DND-41 (cell line): ENCODE results near the gene PTPRD.

Experiments
- EZH2 ChIP-seq: IDR thresholded peaks from 3 replicates; pipeline ENCODE4 v1.6.1; 2012; ENCODE audit warnings: borderline replicate concordance, low read depth, mild to moderate bottlenecking, moderate library complexity, low read length, inconsistent platforms; ENCODE audit not compliant: severe bottlenecking
- TF ChIP-seq, protein P1 (sequence below): IDR thresholded peaks from 2 replicates; pipeline ENCODE4 v1.5.1; 2012; ENCODE audit warnings: borderline replicate concordance, low read length, moderate library complexity, mild to moderate bottlenecking; ENCODE audit not compliant: poor library complexity, severe bottlenecking; ENCODE audit errors: extremely low read depth

DNA sequence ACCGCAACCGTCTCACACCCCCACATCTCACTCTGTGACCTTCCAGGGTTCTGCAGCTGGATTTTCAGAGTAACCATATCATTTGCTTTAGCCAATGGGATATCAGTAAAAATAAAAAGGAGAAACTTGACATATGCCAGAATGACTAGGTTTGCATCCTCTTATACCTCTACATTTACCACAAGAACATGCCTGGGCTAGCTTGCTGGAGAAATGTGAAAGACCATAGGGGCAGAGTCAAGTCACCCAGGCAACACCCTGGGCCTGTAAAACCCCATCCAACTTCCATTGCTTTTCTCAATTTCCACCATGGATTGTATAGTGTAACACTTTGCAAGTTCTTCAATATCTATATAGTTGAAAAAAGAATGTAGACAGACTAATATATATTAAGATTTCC lies 731.1 kb downstream of the PTPRD start:
- TF ChIP-seq, protein P1, sequence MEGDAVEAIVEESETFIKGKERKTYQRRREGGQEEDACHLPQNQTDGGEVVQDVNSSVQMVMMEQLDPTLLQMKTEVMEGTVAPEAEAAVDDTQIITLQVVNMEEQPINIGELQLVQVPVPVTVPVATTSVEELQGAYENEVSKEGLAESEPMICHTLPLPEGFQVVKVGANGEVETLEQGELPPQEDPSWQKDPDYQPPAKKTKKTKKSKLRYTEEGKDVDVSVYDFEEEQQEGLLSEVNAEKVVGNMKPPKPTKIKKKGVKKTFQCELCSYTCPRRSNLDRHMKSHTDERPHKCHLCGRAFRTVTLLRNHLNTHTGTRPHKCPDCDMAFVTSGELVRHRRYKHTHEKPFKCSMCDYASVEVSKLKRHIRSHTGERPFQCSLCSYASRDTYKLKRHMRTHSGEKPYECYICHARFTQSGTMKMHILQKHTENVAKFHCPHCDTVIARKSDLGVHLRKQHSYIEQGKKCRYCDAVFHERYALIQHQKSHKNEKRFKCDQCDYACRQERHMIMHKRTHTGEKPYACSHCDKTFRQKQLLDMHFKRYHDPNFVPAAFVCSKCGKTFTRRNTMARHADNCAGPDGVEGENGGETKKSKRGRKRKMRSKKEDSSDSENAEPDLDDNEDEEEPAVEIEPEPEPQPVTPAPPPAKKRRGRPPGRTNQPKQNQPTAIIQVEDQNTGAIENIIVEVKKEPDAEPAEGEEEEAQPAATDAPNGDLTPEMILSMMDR: no peak
- TF ChIP-seq EZH2: no peak
